ENCODE data around the gene PYGB.
"Not testable (repeated sequence)": the region's sequence is repeated elsewhere in the genome, so short reads cannot be mapped to it uniquely, and the experiment has no call there.

Gene PYGB

GRCh38 chr20:25325997-25326396 is 78.1 kb downstream of the PYGB start:
- no peak for DNase-seq (ENCODE audit: low read depth in 4 of 4, low spot score in 1 of 4)

- no peak for DNase-seq (ENCODE audit: low read depth in 4 of 4, low spot score in 1 of 4)
These were observed 79.8 kb downstream of the PYGB start for GRCh38 chr20:25327521-25328235.

GRCh38 chr20:25328954-25329498 is 81.1 kb downstream of the PYGB start:
- DNase-seq (ENCODE audit: low read depth in 4 of 4, low spot score in 1 of 4) = no peak

- not testable (repeated sequence) for DNase-seq (ENCODE audit: low read depth in 4 of 4, low spot score in 1 of 4)
These were observed 87.1 kb downstream of the PYGB start for GRCh38 chr20:25334972-25335371.

GRCh38 chr20:25336561-25337422 is 88.9 kb downstream of the PYGB start:
- DNase-seq (ENCODE audit: low read depth in 4 of 4, low spot score in 1 of 4) = no peak

GRCh38 chr20:25338112-25339023 is 90.5 kb downstream of the PYGB start:
- no peak for DNase-seq (ENCODE audit: low read depth in 4 of 4, low spot score in 1 of 4)

- DNase-seq (ENCODE audit: low read depth in 4 of 4, low spot score in 1 of 4) = no peak
These were observed 91.7 kb downstream of the PYGB start for GRCh38 chr20:25339608-25340007.

GRCh38 chr20:25340380-25340779 is 92.5 kb downstream of the PYGB start:
- DNase-seq (ENCODE audit: low read depth in 4 of 4, low spot score in 1 of 4) = no peak

- no peak for DNase-seq (ENCODE audit: low read depth in 4 of 4, low spot score in 1 of 4)
These were observed 94.1 kb downstream of the PYGB start for GRCh38 chr20:25341716-25342680.

GRCh38 chr20:25344634-25345033 is 96.7 kb downstream of the PYGB start:
- no peak for DNase-seq (ENCODE audit: low read depth in 4 of 4, low spot score in 1 of 4)

- DNase-seq (ENCODE audit: low read depth in 4 of 4, low spot score in 1 of 4) = no peak
These were observed 97.8 kb downstream of the PYGB start for GRCh38 chr20:25345721-25346120.

- DNase-seq (ENCODE audit: low read depth in 4 of 4, low spot score in 1 of 4) = no peak
These were observed 98.5 kb downstream of the PYGB start for GRCh38 chr20:25346349-25346748.
